Astrocyte of the cerebellum (primary cell): ENCODE results near the gene AMER2.

Experiments used
- DNase-seq: peaks from one replicate; pipeline ENCODE4 v3.0.0-alpha.2; 2011; ENCODE audit warnings: low read depth
- H3K4me3 ChIP-seq: 2 replicates; pipeline ENCODE4 v1.5.1; 2011; ENCODE audit warnings: mild to moderate bottlenecking, low read depth, low read length, moderate library complexity
- in situ Hi-C: cut with HindIII; loops from 2 replicates; pipeline ENCODE4 v1.10.0; 2017; ENCODE audit warnings: low sequenced_read_pairs
- TF ChIP-seq, protein P1 (sequence below): IDR thresholded peaks from 2 replicates; pipeline ENCODE4 v1.5.1; 2012; ENCODE audit warnings: low read length, low read depth, moderate library complexity, mild to moderate bottlenecking; ENCODE audit errors: missing control alignments

AMER2 gene

DNA sequence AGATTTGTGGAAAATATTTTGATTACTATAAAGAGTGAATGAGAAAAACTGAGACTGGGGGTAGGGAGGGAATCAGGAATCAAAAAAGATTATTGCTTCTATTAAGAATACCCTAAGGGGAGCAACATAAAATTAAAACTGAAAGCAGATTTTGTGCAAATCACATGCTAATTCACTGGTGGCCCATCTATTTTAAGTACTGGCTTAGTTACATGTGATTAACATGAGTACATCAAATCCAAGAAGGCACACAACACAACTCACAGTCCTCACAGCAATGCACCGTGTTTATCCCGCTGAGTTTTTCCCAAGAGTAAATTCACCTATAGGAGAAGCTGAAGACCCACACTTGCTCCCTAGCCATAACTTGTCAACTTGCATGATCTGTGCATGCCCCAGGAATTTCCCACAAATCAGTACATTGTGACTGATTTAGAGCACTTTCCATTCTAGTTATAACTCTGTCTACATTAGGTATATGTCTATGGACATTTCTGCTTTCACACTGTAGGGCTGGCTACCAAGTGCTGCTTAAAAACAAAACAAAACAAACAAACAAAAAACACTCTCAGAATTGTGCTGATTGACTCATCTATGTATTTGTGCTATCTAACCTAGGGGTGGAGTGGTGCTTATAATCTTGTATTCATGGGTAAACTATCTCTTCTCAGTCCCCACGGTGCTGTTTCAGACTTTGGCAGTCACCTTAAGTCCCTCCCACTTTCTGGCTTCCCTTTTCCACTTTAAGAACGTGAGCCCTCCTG is 24.3 kb downstream of the AMER2 start:
- TF ChIP-seq, protein P1, sequence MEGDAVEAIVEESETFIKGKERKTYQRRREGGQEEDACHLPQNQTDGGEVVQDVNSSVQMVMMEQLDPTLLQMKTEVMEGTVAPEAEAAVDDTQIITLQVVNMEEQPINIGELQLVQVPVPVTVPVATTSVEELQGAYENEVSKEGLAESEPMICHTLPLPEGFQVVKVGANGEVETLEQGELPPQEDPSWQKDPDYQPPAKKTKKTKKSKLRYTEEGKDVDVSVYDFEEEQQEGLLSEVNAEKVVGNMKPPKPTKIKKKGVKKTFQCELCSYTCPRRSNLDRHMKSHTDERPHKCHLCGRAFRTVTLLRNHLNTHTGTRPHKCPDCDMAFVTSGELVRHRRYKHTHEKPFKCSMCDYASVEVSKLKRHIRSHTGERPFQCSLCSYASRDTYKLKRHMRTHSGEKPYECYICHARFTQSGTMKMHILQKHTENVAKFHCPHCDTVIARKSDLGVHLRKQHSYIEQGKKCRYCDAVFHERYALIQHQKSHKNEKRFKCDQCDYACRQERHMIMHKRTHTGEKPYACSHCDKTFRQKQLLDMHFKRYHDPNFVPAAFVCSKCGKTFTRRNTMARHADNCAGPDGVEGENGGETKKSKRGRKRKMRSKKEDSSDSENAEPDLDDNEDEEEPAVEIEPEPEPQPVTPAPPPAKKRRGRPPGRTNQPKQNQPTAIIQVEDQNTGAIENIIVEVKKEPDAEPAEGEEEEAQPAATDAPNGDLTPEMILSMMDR: no peak
- no peak for DNase-seq
- no peak overlapping the region for H3K4me3 ChIP-seq
- in situ Hi-C loops: no loop called here

GRCh38 chr13:25143706-25144105 is 28.4 kb downstream of the AMER2 start:
- no peak overlapping the region for H3K4me3 ChIP-seq
- no peak for DNase-seq
- in situ Hi-C loops: no loop called here
- TF ChIP-seq, protein P1: no peak

- in situ Hi-C loops: no loop called here
- TF ChIP-seq, protein P1: no peak
- DNase-seq: no peak
- no peak overlapping the region for H3K4me3 ChIP-seq
Measured at GRCh38 chr13:25141042-25141441, 31.0 kb downstream of the AMER2 start.

DNA sequence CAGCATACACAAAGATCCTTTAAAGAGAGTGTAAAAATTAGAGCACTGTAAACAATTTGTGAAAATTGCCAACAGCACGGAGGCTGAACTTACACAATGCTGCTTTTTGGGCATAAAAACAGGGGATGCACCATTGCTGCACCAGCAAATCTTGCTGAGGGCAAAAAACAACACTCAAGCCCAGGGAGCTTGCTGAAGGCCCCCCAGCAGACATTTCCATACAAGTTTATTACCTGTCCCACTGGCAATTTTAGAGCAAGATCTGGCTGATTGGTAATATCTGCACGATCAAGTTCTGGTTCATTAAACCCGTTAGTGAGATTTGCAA is 34.3 kb downstream of the AMER2 start:
- no peak for DNase-seq
- in situ Hi-C loops: no loop called here
- TF ChIP-seq, protein P1: no peak
- H3K4me3 ChIP-seq: no peak overlapping the region

DNA sequence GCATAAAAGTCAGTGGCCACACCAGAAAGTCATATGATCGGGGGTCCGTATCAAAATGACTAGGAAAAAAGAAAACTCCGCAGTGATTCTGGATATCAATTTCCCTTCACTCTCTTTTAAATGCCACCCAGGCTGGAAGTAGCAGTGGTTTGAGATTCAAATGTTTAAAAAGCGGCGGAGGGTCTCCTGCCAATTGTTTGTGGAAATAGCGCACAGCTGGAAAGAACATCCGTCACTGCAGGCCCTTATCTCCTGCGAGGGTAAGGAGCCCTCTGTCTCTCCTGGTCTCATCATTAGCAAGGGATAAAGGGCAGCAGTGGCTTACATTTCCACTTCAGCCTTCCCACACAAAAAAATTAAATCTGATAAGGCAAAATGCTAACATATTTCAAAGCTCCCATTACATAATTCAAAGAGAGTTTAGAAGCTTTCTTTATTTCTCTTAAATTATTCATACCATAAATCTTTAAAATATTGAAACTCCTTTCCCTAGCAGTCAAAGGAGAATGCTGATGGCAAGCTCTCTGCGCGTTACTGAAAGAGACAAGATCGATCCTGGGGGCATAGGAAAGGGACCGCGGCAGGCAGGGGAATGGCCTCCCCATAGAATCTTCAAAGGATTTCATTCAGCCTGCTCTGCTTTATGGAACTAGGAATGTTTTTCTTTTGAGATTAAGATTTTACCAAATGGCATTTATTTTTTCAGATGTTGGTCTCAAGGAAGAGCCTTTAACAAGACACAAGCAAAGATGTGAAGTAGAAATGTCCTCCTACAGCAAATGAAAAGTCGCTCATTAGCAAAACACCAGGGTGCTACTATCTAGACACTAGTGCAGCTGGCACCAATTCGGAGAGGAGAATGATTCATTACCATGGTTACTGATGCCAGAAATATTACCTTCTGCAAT is 35.0 kb downstream of the AMER2 start:
- H3K4me3 ChIP-seq: no peak overlapping the region
- in situ Hi-C loops: no loop called here
- no peak for DNase-seq
- TF ChIP-seq, protein P1: no peak

DNA sequence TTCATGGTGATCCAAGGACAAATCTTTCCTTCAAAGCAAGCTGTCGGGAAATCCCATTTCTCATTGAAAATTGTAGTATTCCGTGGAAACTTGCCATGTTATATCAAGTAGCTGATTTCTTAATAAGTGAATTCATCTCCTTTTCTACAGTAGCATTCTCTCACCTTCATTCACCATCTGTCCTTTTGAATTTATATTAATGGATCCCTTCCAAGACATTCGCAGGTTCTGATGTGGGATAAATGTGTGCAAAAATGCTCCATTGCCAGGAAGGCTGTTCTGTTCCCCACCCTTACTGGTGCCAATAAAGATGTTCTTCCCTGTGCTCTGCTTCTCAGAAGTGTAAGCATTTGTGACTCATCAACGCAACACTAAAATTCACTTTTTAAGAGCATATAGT is 36.2 kb downstream of the AMER2 start:
- no peak overlapping the region for H3K4me3 ChIP-seq
- in situ Hi-C loops: no loop called here
- TF ChIP-seq, protein P1: no peak
- DNase-seq: no peak
